Nephron progenitor cell (in vitro differentiated cells): ENCODE data around the gene TTBK1.

Source experiments
- DNase-seq: peaks from one replicate; pipeline ENCODE4 v3.0.0; 2021
- H3K27ac Mint-ChIP-seq: 2 replicates; pipeline ENCODE4 v1.8.0; 2021; ENCODE audit warnings: mild to moderate bottlenecking, moderate library complexity, mixed read lengths
- H3K27me3 Mint-ChIP-seq: 2 replicates; pipeline ENCODE4 v1.8.0; 2021; ENCODE audit warnings: mild to moderate bottlenecking, low read depth, mixed read lengths; ENCODE audit not compliant: poor library complexity
- H3K36me3 Mint-ChIP-seq: 2 replicates; pipeline ENCODE4 v1.8.0; 2021; ENCODE audit warnings: low read depth, mixed read lengths
- H3K4me1 Mint-ChIP-seq: 2 replicates; pipeline ENCODE4 v1.8.0; 2021; ENCODE audit warnings: mixed read lengths
- H3K4me3 Mint-ChIP-seq: 2 replicates; pipeline ENCODE4 v1.8.0; 2021; ENCODE audit warnings: mild to moderate bottlenecking, moderate library complexity, mixed read lengths
- H3K9me3 Mint-ChIP-seq: 2 replicates; pipeline ENCODE4 v1.8.0; 2021; ENCODE audit warnings: mild to moderate bottlenecking, moderate library complexity, mixed read lengths
- CTCF ChIP-seq: fragments of 200-600 bp; sonication (generic); IDR thresholded peaks from 2 replicates; pipeline ENCODE4 v1.5.0; 2021; ENCODE audit warnings: antibody characterized with exemption

Gene TTBK1

DNA sequence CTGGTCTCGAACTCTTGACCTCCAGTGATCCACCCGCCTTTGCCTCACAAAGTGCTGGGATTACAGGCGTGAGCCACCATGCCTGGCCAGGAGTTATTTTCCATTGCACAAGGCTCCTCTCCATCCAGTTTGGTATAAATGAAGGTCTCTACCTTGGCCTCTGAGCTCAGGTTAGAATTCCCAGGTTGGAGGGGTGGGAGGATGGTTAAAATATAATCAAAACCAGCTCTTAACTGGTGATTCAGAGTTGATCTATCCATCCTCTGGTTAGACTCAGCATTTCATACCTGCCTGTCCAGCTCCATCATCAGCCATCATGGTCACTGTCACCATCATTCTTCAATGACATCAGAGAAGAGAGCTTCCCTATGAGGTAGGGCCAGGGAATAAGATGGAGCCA, 52.2 kb downstream of the TTBK1 start:
- Mint-ChIP-seq H3K4me1 (peaks cover 6% of the 10 kb centered on the region), H3K27me3 (peaks cover 23% of the 10 kb centered on the region), H3K27ac (no peak overlapping the region), H3K36me3 (no peaks in the 10 kb centered on the region), H3K9me3 (no peaks in the 10 kb centered on the region), H3K4me3 (no peak overlapping the region)
- DNase-seq, result no peak
- TF ChIP-seq CTCF, result no peak

DNA sequence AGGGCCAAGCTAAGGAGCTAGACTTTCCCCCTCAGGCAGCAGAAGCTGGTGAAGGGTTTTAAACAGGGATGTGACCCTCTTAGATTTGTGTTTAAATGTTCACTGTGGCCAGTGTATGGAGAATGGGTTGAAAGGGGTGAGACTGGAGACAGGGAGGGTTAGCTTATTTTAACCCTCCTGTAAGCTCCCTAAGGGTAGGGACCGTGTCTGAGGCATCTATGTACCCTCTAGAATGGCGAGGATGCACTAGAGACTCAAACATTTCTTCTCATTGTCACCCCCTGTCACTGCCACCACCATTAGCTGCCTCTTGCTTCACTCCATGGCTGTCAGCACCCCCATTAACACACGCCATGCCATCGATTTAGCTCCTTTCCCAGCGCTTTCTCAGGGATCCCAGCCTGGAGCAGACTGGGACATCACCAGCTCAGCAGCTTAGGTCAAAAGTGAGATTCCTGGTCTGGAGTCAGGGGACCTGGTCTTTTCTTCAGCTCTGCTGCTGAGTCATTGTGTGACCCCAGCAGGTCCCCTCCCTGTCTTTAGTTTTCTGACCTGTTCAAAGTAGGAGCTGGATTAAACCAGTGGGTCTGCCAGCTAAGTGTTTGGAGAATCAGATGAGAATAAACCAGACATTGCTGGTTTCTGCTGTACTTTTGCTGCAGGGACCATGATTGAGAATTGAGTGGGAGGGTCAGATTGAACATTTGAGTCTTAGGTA, 53.7 kb downstream of the TTBK1 start:
- peaks cover 19% of the 10 kb centered on the region for H3K27me3 Mint-ChIP-seq
- no peak for DNase-seq
- no peaks in the 10 kb centered on the region for H3K36me3 Mint-ChIP-seq
- H3K4me1 Mint-ChIP-seq, result peaks cover 9% of the 10 kb centered on the region
- TF ChIP-seq CTCF, result no peak
- H3K27ac Mint-ChIP-seq, result no peak overlapping the region
- H3K9me3 Mint-ChIP-seq, result no peaks in the 10 kb centered on the region
- H3K4me3 Mint-ChIP-seq, result no peak overlapping the region

- Mint-ChIP-seq H3K36me3 (no peaks in the 10 kb centered on the region), H3K27me3 (peaks cover 15% of the 10 kb centered on the region), H3K4me3 (no peak within 1 kb of the TSS), H3K4me1 (peaks cover 11% of the 10 kb centered on the region), H3K27ac (no peak within 1 kb of the TSS), H3K9me3 (no peaks in the 10 kb centered on the region)
- DNase-seq, result no peak
- no peak for TF ChIP-seq CTCF
Measured at GRCh38 chr6:43297644-43298564, 54.6 kb downstream of the TTBK1 start, which contains the start of gene SLC22A7. Gene SLC22A7 (plus strand): TSS chr6:43298260. CDS start chr6:43298359, 99 bp downstream.

DNA sequence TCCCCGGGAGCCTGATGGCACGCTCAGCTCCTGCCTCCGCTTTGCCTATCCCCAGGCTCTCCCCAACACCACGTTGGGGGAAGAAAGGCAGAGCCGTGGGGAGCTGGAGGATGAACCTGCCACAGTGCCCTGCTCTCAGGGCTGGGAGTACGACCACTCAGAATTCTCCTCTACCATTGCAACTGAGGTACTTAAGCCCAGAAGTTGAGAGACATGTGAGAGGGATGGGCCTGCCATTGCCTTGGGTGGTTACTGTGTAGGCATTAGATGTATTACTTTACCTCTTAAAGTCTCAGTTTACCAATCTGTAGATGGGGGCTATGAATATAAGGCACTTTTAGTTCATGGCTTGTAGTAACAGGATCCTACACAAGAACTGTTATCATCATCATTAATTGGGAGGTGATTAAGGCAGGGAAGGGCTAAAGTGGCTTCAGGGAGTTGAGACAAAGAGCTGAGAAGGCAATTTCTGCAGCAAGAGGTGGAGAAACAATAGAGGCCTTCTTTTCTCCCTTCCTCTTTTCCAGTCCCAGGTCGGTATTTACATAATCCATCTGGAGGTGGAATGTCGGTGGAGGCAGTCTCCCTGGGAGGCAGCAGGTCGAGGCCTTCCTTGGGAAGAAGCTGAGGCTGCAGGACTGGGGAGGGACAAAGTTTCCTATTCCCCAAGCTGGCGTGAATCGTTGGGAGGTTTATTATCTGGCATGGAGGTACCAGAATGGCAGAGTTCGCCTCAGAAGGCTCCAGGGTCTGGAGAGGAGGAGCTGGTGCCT, 55.5 kb downstream of the TTBK1 start:
- Mint-ChIP-seq H3K27ac (no peak overlapping the region), H3K36me3 (no peaks in the 10 kb centered on the region), H3K9me3 (no peaks in the 10 kb centered on the region), H3K4me1 (peaks cover 11% of the 10 kb centered on the region), H3K27me3 (peaks cover 12% of the 10 kb centered on the region), H3K4me3 (no peak overlapping the region)
- TF ChIP-seq CTCF, result no peak
- no peak for DNase-seq

- H3K27me3 Mint-ChIP-seq, result peaks cover 12% of the 10 kb centered on the region
- H3K36me3 Mint-ChIP-seq, result no peaks in the 10 kb centered on the region
- TF ChIP-seq CTCF, result no peak
- no peaks in the 10 kb centered on the region for H3K9me3 Mint-ChIP-seq
- no peak for DNase-seq
- no peak overlapping the region for H3K4me3 Mint-ChIP-seq
- H3K27ac Mint-ChIP-seq, result no peak overlapping the region
- H3K4me1 Mint-ChIP-seq, result peaks cover 11% of the 10 kb centered on the region
Measured at GRCh38 chr6:43299338-43300293, 56.3 kb downstream of the TTBK1 start.
